ENCODE results near the gene ZDBF2.

- TF ChIP-seq EZH2 (IDR thresholded peaks at IDR 0.05; ENCODE audit: low read length, missing control alignments): no peak
- TF ChIP-seq CTCF (conservative IDR thresholded peaks at IDR 0.05 in 1 of 2, IDR thresholded peaks at IDR 0.05 in 1 of 2; ENCODE audit: low read depth in 1 of 2, low read length in 2 of 2): no peak
Measured at GRCh38 chr2:206266130-206267125, 8.0 kb upstream of the ZDBF2 start.

Measured in fibroblast of lung (primary cell).